Skeletal muscle tissue (tissue), 4 donors: ENCODE results near the gene TTLL10. TPM values are rescaled to one million over a fixed set of nuclear protein-coding genes. Genes with fewer than 3 reads are reported as not detected.
"Not testable (repeated sequence)": the region's sequence is repeated elsewhere in the genome, so short reads cannot be mapped to it uniquely, and the experiment has no call there.

Experiments
- H3K27ac ChIP-seq: one replicate; pipeline ENCODE4 v1.7.0; 2013; ENCODE audit warnings: mild to moderate bottlenecking, low read depth, low read length, inconsistent platforms
- H3K27me3 ChIP-seq, 3 donors: one replicate each; pipeline ENCODE4 v1.7.0; 2013; ENCODE audit warnings: low read length in 3 of 3; ENCODE audit not compliant: control insufficient read depth in 3 of 3, insufficient read depth in 3 of 3
- H3K36me3 ChIP-seq, 3 donors: one replicate each; pipeline ENCODE4 v1.7.0; 2013; ENCODE audit warnings: low read length in 3 of 3; ENCODE audit not compliant: control insufficient read depth in 3 of 3, insufficient read depth in 3 of 3
- H3K4me1 ChIP-seq, 3 donors: one replicate each; pipeline ENCODE4 v1.7.0; 2013; ENCODE audit warnings: low read length in 3 of 3, mild to moderate bottlenecking in 3 of 3; ENCODE audit not compliant: control insufficient read depth in 3 of 3, insufficient read depth in 3 of 3
- H3K4me3 ChIP-seq, 3 donors: one replicate each; pipeline ENCODE4 v1.7.0; 2013; ENCODE audit warnings: low read length in 3 of 3
- H3K9ac ChIP-seq, 3 donors: one replicate each; pipeline ENCODE4 v1.7.0; 2013; ENCODE audit warnings: low read length in 3 of 3, mild to moderate bottlenecking in 3 of 3, moderate library complexity in 2 of 3, low read depth in 1 of 3
- H3K9me3 ChIP-seq, 3 donors: one replicate each; pipeline ENCODE4 v1.7.0; 2013; ENCODE audit warnings: low read length in 3 of 3; ENCODE audit not compliant: control insufficient read depth in 3 of 3
- total RNA-seq: library from RNA; depleted of rRNA; stranded (reverse); fragments of >200 nt; gene quantifications from one replicate; pipeline ENCODE4 v1.2.3, GENCODE V29; 2014
- donor health status: Osteomylitis.

The TTLL10 gene
- total RNA-seq, 1 donor from 2014 or later, result not detected

DNA sequence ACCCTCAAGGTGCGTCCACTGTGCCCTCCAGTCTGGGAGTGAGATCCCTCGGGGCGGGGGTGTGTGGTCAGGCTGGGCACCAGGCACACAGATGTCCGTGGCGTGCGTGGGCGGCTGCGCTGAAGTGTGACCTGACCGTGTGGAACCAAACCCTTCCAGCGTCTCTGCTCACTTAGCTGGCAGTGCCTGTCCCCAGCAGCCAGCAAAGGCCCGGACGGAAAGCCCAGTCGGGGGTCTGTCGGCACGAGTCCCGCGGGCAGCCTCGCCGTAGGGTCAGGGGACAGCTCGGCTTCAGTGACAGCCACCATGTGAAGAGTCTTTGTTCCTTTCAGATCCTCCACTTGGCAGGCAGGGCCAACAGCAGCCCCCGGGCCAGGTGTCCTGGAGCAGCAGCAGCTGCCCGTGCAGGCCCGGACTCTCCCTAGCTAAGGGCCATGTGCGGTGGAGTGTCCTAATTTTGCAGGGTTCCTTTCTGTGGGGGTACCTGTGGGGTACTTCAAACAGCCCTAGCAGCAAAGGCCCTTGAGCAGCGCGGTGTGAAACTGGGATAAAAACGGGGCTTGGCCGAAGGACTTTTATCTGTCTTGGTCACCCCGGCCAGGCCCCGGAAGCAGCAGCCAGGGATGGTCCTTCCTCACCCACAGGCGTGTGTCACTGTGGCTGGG, 11.6 kb downstream of the TTLL10 start:
- Histone ChIP-seq H3K27me3 (peaks cover 0 to 17% (median 15%) of the 10 kb centered on the region in 3 donors), H3K4me3 (no peak overlapping the region), H3K36me3 (no peaks in the 10 kb centered on the region), H3K9ac (no peak overlapping the region), H3K4me1 (peaks cover 0 to 10% (median 0%) of the 10 kb centered on the region in 3 donors), H3K9me3 (no peaks in the 10 kb centered on the region), H3K27ac (no peak overlapping the region)

DNA sequence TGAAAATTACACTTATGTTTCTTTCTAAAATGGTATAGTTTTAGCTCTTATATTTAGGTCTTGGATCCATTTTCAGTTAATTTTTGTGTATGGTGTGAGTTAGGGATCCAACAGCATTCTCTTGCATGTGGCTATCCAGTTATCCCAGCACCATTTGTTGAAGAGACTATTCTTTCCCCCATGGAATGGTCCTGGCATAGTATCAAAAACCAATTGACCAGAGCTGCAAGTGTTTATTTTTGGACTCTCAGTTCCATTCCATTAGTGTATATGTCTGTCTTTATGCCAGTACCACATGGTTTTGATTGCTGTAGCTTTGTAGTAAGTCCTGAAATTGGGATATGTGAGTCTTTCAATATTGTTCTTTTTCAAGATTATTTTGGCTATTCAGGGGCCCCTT, 14.3 kb downstream of the TTLL10 start:
- Histone ChIP-seq H3K27me3 (peaks cover 0 to 7% (median 6%) of the 10 kb centered on the region in 3 donors), H3K4me1 (peaks cover 0 to 6% (median 0%) of the 10 kb centered on the region in 3 donors), H3K36me3 (no peaks in the 10 kb centered on the region), H3K9ac (no peak overlapping the region), H3K4me3 (no peak overlapping the region), H3K27ac (no peak overlapping the region), H3K9me3 (no peaks in the 10 kb centered on the region)

DNA sequence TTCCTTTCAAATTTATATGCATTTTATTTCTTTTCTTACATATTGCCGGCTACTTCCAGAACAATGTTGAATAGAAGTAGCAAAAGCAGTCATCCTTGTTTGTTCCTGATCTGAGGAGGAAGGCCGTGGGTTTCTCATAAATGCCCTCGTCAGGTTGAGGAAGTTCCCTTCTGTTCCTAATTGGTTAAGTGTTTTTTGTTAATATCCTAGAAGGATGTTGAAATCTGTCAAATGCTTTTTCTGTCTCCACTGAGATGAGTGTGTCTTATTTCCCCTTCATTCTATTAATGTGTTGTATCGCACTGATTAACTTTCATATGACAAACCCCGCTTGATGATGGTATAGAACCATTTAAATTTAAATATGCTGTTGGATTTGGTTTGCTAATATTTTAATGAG, 15.4 kb downstream of the TTLL10 start:
- Histone ChIP-seq H3K9ac (no peak overlapping the region), H3K27ac (no peak overlapping the region), H3K4me1 (no peaks in the 10 kb centered on the region), H3K36me3 (no peaks in the 10 kb centered on the region), H3K27me3 (peaks cover 0 to 1% (median 0%) of the 10 kb centered on the region in 3 donors), H3K4me3 (no peak overlapping the region), H3K9me3 (no peaks in the 10 kb centered on the region)

DNA sequence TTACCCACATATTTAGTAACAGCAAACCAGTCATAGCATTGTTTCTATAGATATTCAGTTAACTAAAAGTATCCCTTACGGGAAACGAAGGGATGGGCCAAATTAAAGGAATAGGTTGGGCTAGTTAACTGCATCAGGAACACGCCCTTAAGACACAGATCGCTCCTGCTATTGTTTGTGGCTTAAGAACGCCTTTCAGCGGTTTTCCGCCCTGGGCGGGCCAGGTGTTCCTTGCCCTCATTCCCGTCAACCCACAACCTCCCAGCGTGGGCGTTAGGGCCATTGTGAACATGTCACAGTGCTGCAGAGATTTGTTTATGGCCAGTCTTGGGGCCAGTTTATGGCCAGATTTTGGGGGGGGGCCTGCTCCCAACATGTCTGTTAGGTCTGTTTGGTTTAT, 18.1 kb downstream of the TTLL10 start:
- no peak overlapping the region for H3K27ac ChIP-seq
- no peak overlapping the region for H3K9ac ChIP-seq
- no peak overlapping the region for H3K4me3 ChIP-seq
- H3K9me3 ChIP-seq, result peaks cover 0 to 3% (median 0%) of the 10 kb centered on the region in 3 donors
- H3K36me3 ChIP-seq, result no peaks in the 10 kb centered on the region
- no peaks in the 10 kb centered on the region for H3K4me1 ChIP-seq
- H3K27me3 ChIP-seq, result peaks cover 0 to 3% (median 0%) of the 10 kb centered on the region in 3 donors

DNA sequence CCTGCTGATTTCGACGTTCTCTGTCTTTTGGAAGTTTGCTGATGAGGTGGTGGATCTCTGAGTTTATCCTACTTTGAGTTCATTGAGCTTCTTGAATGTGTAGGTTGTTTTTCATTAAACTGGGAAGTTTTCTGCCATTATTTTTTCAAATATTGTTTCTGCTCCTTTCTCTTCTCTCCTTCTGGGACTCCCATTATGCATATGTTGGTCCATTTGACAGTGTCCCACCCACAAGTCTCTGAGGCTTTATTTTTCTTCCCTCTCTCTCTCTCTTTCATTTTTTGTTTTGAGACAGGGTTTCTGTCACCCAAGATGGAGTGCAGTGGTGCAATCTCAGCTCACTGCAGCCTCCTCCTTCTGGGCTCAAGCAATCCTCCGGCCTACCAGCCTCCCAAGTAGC, 21.0 kb downstream of the TTLL10 start:
- peaks cover 0 to 3% (median 0%) of the 10 kb centered on the region in 3 donors for H3K9me3 ChIP-seq
- no peaks in the 10 kb centered on the region for H3K4me1 ChIP-seq
- no peak overlapping the region for H3K27ac ChIP-seq
- H3K36me3 ChIP-seq, result no peaks in the 10 kb centered on the region
- no peak overlapping the region for H3K4me3 ChIP-seq
- H3K27me3 ChIP-seq, result peaks cover 0 to 8% (median 6%) of the 10 kb centered on the region in 3 donors
- no peak overlapping the region for H3K9ac ChIP-seq

DNA sequence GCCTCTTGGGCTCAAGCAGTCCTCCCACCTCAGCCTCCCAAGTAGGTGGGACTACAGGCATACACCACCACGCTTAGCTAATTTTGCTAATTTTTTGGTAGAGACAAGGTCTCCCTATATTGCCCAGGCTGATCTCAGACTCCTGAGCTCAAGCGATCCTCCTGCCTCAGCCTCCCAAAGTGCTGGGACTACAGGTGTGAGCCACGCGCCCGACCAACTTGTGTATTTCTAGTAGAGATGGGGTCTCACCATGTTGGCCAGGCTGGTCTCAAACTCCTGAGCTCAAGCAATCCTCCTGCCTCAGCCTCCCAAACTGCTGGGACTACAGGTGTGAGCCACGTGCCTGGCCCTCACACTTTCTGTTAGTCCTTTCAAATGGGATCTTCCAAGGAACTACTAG, 22.0 kb downstream of the TTLL10 start:
- not testable (repeated sequence) for H3K9ac ChIP-seq, H3K27ac ChIP-seq, H3K36me3 ChIP-seq, H3K4me1 ChIP-seq, H3K9me3 ChIP-seq, H3K4me3 ChIP-seq
- H3K27me3 ChIP-seq, result peaks cover 3 to 11% (median 9%) of the 10 kb centered on the region in 3 donors

DNA sequence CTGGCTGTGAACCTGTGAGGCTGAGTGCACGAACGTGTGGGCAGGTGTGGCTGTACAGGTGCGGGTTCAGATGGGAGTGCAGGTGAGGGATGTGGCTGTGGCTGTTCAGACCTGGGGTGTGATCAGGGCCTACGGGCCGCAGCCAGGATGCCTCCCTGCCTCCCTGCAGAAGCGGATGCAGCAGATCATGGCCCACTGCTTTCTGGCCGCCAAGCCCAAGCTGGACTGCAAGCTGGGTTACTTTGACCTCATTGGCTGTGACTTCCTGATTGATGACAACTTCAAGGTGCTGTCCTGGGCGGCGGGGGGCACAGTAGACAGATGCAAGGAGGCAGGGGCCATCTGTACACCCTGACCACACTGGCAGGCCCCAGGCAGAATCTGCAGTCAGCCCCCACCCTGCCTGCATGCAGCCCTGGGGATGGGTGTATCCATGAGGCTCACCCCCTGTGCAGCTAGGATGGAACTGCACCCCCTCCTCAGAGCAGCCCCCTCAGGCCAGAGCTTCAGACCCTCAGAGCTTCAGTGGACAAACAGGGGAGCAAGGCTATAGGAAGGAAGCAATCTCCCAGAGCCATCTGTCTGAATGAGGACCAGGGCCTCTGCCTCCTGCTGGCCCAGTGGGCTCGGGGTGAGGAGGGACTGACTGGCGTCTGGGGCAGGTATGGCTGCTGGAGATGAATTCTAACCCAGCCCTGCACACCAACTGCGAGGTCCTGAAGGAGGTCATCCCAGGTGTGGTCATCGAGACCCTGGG, 22.9 kb downstream of the TTLL10 start:
- Histone ChIP-seq H3K27me3 (peaks cover 3 to 11% (median 9%) of the 10 kb centered on the region in 3 donors), H3K36me3 (no peaks in the 10 kb centered on the region)

DNA sequence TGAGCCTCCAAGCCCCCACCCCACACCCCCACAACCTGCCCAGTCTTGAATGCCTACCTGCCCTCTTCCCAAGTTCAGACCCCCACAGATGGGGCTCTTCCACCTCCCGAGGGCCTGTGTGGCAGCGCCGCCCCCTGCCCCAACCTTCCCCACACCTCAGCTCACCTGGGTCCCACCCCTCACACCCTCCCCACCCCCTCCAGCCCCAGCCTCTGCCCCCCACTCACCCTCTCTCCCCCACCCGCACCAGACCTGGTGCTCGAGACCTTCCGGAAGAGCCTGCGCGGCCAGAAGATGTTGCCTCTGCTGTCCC, 23.5 kb downstream of the TTLL10 start:
- peaks cover 0 to 3% (median 0%) of the 10 kb centered on the region in 3 donors for H3K9me3 ChIP-seq
- no peaks in the 10 kb centered on the region for H3K36me3 ChIP-seq
- peaks cover 3 to 11% (median 9%) of the 10 kb centered on the region in 3 donors for H3K27me3 ChIP-seq
- H3K4me1 ChIP-seq, result no peaks in the 10 kb centered on the region
- H3K4me3 ChIP-seq, result no peak overlapping the region
- H3K27ac ChIP-seq, result no peak overlapping the region
- H3K9ac ChIP-seq, result no peak overlapping the region

More for the DNA sequence above, 22.9 kb downstream of the TTLL10 start:
- no peak overlapping the region for H3K9ac ChIP-seq
- H3K27ac ChIP-seq, result no peak overlapping the region
- H3K4me3 ChIP-seq, result no peak overlapping the region
- H3K4me1 ChIP-seq, result no peaks in the 10 kb centered on the region
- H3K9me3 ChIP-seq, result peaks cover 0 to 3% (median 0%) of the 10 kb centered on the region in 3 donors

DNA sequence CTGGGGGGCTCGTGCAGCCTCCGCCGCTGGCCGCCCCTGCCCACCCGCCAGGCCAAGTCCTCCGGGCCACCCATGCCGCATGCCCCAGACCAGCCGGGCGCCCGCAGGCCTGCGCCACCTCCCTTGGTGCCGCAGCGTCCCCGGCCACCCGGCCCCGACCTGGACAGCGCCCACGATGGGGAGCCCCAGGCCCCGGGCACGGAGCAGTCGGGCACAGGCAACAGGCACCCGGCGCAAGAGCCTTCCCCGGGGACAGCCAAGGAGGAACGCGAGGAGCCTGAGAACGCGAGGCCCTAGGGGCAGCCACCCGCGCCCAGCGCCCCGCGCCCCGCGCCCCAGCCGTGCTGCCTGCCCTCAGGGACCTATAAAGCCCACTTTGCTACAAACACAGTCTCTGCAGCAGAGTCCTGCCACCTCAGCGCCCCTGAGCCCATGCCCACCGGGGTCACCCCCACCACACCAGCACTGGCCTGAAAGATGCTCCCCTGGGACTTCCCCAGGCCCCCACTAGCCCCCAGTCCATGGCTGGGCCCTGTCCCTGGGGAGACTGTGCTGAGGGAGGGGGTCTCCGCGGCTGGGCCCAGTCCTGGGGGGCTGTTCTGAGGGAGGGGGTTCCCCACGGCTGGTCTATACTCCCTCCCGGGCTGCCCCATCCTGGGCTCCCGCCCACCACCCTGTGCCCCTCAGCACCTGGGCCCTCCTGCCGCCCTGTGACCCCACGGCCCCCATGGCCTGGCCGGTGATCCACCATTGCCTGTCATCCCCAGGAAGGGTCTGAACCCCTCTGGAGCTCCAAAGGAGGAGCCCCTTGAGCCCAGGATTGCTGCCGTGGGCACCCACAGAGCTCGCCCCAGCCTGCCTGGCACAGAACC, 24.1 kb downstream of the TTLL10 start:
- no peak overlapping the region for H3K9ac ChIP-seq
- no peaks in the 10 kb centered on the region for H3K36me3 ChIP-seq
- peaks cover 5 to 11% (median 9%) of the 10 kb centered on the region in 3 donors for H3K27me3 ChIP-seq
- H3K9me3 ChIP-seq, result peaks cover 0 to 3% (median 0%) of the 10 kb centered on the region in 3 donors
- H3K4me3 ChIP-seq, result no peak overlapping the region
- H3K4me1 ChIP-seq, result no peaks in the 10 kb centered on the region
- no peak overlapping the region for H3K27ac ChIP-seq
